ENCODE data around the gene ZNF611.
"Not testable (repeated sequence)": the region's sequence is repeated elsewhere in the genome, so short reads cannot be mapped to it uniquely, and the experiment has no call there.

GRCh38 chr19:52713051-52713450 lies 21.8 kb downstream of the ZNF611 start:
- not testable (repeated sequence) for TF ChIP-seq CTCF, POLR2A (IDR thresholded peaks at IDR 0.05)
